SW480 (cell line): ENCODE measurements around the gene WDHD1.
A peak's percentile ranks its signal among the peaks of the same experiment; 100 is the strongest.
"Not testable (repeated sequence)": the region's sequence is repeated elsewhere in the genome, so short reads cannot be mapped to it uniquely, and the experiment has no call there.

ENCODE experiments used
- DNase-seq: peaks from one replicate; pipeline ENCODE4 v3.0.0-alpha.2; 2016; ENCODE audit warnings: low spot score

The WDHD1 gene

GRCh38 chr14:55026793-55027561 lies at the start of gene WDHD1, which contains the start of gene SOCS4:
Gene WDHD1, minus strand, starts transcription at chr14:55027099. Its CDS starts 312 bp downstream, at chr14:55026787.
Gene SOCS4, plus strand, starts transcription at chr14:55027236. Its CDS starts 15,806 bp downstream, at chr14:55043042.
- peak; percentile 90 for DNase-seq

GRCh38 chr14:55075628-55076175 lies 48.8 kb upstream of the WDHD1 start:
- no peak for DNase-seq

DNA sequence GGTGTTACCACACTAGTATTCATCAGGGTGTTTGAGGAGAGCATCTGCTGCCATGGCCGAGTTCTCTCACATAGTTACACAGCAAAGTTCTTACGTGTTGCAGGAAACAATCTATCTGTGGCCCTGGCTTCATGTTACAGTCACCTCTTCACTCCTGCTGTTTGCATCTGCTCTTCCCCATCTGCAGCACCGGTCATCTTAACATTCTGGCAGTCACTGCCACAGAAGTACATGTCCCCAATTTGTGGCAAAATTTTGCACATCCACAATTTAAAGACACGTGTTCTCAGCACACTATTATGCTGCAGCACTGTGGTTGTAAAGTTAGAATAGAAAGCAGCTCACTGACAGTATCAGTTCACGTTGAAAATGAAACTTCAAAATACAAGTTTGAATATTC lies 47.8 kb upstream of the WDHD1 start:
- no peak for DNase-seq

DNA sequence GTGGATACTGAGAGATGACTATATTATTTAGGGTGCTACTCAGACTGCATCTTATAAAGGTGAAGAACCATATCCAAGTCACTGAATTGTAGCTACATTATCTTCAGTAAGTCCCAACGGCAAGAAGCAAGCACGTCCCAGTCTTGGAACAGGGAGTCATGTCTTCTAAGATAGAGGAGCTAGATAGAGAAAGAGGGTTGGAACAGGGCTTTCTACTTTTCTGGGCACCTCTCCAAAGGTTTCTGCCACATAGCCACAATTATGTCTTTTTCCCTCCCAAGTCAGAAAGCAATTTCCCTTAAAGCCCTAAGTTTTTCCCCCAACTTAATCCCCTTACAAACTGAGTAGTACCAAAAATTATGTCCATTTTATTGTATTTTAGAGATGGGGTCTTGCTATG lies 47.0 kb upstream of the WDHD1 start:
- DNase-seq: no peak

- no peak for DNase-seq
Measured at GRCh38 chr14:55071870-55072640, 45.2 kb upstream of the WDHD1 start.

DNA sequence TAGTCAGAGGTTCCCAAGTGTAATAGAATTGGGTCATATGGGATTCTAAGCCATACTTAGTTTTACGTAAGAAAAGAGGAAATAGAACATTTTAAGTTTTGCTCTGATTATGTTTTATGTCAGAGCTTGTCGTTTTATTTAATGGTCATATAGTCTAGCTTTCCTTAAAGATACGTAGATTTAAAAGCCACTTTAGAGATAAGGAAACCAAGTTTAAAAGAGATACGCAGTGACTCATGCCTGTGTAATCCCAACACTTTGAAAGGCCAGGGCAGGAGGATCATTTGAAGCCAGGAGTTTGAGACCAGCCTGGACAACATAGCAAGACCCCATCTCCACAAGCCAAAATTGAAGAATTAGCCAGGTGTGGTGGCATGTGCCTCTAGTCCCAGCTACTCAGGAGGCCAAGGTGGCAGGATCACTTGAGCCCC lies 44.1 kb upstream of the WDHD1 start:
- no peak for DNase-seq

GRCh38 chr14:55066223-55066622 lies 39.3 kb upstream of the WDHD1 start:
- DNase-seq: no peak

- no peak for DNase-seq
Measured at GRCh38 chr14:55065411-55065810, 38.5 kb upstream of the WDHD1 start.

GRCh38 chr14:55064896-55065295 lies 38.0 kb upstream of the WDHD1 start:
- not testable (repeated sequence) for DNase-seq

DNA sequence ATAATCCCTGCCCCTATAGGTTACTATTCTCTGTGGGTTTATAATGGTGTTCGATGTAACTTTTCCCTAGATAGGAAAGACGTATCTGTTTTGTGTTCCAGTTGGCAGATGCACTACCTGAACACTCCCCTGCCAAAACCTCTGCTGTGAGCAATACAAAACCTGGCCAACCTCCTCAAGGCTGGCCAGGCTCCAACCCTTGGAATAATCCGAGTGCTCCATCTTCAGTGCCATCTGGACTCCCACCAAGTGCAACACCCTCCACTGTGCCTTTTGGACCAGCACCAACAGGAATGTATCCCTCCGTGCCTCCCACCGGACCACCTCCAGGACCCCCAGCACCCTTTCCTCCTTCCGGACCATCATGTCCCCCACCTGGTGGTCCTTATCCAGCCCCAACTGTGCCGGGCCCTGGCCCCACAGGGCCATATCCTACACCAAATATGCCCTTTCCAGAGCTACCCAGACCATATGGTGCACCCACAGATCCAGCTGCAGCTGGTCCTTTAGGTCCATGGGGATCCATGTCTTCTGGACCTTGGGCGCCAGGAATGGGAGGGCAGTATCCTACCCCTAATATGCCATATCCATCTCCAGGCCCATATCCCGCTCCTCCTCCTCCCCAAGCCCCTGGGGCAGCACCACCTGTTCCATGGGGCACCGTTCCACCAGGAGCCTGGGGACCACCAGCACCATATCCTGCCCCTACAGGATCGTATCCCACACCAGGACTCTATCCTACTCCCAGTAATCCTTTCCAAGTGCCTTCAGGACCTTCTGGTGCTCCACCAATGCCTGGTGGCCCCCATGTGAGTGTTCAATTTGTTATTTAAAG lies 35.8 kb upstream of the WDHD1 start:
- no peak for DNase-seq

DNA sequence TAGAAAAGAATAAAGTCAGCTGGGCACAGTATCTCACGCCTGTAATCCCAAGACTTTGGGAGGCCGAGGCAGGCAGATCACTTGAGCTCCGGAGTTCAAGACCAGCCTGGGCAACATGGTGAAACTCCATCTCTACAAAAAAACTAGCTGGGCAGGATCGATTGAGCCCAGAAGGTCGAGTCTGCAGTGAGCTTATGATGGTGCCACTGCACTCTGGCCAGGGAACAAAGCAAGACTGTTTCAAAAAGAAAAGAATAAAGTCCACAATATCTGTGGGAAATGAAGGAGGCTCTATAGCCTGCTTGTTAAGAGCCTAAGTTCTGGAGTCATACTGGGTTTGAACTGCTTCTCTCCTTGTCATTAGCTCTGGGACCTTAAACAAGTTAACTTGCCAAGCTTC lies 32.4 kb upstream of the WDHD1 start:
- DNase-seq: no peak

- no peak for DNase-seq
Measured at GRCh38 chr14:55057919-55058318, 31.0 kb upstream of the WDHD1 start.

GRCh38 chr14:55054098-55054497 lies 27.2 kb upstream of the WDHD1 start:
- DNase-seq: no peak

DNA sequence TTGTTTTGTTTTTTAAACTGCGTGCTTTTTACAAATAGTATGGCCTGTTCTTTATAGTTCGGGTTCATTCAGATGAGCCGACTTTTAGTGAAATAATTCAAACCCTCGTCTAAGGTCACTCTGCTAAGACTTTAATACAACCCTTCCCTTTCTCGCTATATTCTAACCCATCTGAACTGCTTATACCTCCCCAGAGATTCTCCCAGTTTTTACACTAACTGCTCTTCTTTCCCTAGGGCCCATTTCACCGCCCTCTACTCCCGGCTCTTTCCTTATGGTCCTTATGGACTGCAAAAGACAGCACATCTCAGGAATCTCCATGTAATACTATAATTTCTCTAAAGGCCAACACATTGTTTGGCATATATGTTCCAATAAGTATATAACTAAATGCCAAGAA lies 26.6 kb upstream of the WDHD1 start:
- DNase-seq: no peak

GRCh38 chr14:55053018-55053417 lies 26.1 kb upstream of the WDHD1 start:
- no peak for DNase-seq

GRCh38 chr14:55052269-55052930 lies 25.5 kb upstream of the WDHD1 start:
- DNase-seq: no peak

DNA sequence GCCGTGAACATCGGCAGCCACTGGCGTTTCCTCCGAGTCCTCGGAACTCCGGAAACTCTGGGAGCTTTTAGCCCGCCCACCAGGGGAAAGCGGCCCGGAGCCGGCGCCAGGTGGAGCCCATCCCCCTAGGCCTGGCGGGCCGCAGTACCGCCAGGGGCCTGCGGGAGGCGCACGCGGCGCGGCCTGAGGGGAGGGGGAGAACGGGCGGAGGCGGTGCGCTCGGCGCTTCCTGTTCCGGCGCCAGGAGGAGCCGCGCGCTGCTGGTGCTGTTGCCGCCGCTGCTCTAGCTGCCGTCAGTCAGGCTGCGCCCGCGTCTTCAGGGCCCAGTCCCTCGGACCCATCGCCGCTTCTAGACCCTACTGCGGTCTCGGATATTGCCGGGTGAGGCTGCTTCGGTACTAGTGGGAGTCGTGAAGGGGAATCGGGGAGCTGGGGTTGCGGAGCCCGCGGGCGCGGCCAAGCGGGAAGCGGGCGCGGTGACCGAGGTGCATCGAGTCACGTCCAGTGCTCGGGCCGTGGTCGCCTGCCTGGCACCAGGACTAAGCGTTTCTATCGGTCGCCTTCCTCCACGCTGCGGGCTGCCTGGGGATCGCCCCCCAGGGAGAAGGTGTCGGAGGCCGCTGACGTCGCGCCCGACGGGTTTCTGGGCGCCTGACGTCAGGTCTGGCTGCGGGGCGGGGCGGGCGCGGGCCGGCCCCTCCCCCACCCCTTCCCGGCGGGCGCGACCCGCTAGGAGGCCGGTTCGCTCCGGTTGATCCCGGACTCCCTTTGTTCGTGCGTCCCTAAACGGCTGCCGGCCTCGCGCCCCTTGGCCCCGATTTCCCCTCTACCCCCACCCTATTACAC lies 24.7 kb upstream of the WDHD1 start, which contains the start of gene MAPK1IP1L:
Gene MAPK1IP1L, plus strand, starts transcription at position 225 of the 846 bp plus-strand sequence. CDS start 10,037 bp downstream, outside the sequence.
- peak; percentile 87 for DNase-seq

- no peak for DNase-seq
Measured at GRCh38 chr14:55051165-55051422, 24.2 kb upstream of the WDHD1 start.

- DNase-seq: no peak
Measured at GRCh38 chr14:55048900-55049436, 22.1 kb upstream of the WDHD1 start.

GRCh38 chr14:55047301-55048053 lies 20.6 kb upstream of the WDHD1 start:
- no peak for DNase-seq
